GM18505 (cell line): ENCODE results near the gene PATL1.
A peak's percentile ranks its signal among the peaks of the same experiment; 100 is the strongest.
"Not testable (repeated sequence)": the region's sequence is repeated elsewhere in the genome, so short reads cannot be mapped to it uniquely, and the experiment has no call there.

Experiments used
- ATAC-seq: cut with Tn5 transposase; IDR thresholded peaks from one replicate; pipeline ENCODE4 v1.9.1; 2021; ENCODE audit not compliant: unreplicated experiment
- POLR2A ChIP-seq: IDR thresholded peaks from 4 replicates; pipeline ENCODE4 v1.6.1; 2011; ENCODE audit warnings: borderline replicate concordance; ENCODE audit not compliant: insufficient read depth, insufficient read length; ENCODE audit errors: extremely low read depth

Gene PATL1, protein sequence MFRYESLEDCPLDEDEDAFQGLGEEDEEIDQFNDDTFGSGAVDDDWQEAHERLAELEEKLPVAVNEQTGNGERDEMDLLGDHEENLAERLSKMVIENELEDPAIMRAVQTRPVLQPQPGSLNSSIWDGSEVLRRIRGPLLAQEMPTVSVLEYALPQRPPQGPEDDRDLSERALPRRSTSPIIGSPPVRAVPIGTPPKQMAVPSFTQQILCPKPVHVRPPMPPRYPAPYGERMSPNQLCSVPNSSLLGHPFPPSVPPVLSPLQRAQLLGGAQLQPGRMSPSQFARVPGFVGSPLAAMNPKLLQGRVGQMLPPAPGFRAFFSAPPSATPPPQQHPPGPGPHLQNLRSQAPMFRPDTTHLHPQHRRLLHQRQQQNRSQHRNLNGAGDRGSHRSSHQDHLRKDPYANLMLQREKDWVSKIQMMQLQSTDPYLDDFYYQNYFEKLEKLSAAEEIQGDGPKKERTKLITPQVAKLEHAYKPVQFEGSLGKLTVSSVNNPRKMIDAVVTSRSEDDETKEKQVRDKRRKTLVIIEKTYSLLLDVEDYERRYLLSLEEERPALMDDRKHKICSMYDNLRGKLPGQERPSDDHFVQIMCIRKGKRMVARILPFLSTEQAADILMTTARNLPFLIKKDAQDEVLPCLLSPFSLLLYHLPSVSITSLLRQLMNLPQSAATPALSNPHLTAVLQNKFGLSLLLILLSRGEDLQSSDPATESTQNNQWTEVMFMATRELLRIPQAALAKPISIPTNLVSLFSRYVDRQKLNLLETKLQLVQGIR

DNA sequence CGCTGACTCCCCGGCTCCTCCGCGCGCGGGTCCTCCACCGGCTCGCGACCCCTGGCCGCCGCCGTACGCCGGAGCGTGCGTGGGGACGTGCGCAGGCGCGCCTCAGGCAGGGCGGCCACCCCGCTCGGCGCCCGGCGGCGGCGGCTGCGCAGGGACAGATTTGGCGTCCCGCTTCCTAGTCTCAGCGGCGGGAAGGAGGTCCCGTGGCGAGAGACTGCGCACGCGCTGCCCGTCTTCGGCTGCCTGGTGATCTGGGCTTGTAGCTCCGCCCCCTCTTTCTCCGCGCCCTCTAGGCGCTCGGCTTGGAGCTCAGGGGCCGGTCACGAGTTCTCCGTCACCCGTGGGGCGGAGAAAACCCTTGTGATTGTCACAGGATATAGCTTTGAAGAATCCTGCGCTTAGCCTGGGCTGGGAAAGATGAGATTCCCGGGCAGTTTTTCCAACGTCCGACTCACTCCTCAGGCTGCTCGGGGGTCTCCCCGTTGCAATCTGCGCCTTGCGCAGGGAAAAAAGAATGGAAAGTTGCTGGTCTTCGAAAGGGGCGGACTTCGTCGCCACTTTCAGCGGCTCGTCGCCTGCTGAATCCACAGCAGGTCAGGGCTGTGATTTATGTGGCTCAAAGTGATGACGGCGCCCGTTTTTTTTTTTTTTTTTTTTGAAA lies at the start of gene PATL1:
TSS of gene PATL1 (minus strand) at position 88 of the 661 bp plus-strand sequence. CDS start 142 bp downstream, outside the sequence.
- peak; percentile 96 for ATAC-seq
- peak; percentile 81 for TF ChIP-seq POLR2A

DNA sequence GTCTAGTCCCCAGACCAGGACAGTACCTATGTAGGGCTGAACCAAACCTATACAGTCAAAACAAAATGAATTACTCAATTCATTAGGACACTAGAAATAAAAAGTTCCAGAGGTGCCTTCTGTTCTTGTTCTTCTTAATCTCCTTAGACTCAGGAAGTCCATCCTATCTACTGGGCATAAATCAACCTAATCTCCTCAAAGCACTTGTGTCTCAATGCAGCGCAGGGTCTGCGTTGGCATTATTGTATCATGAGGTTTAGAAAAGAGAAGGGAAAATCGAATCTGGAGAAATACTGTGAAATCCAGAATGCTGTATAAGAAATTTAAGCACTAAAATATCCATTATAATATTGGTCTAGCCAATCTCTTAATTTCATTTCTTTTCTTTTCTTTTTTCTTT lies 47.2 kb upstream of the PATL1 start:
- no peak for TF ChIP-seq POLR2A
- no peak for ATAC-seq

DNA sequence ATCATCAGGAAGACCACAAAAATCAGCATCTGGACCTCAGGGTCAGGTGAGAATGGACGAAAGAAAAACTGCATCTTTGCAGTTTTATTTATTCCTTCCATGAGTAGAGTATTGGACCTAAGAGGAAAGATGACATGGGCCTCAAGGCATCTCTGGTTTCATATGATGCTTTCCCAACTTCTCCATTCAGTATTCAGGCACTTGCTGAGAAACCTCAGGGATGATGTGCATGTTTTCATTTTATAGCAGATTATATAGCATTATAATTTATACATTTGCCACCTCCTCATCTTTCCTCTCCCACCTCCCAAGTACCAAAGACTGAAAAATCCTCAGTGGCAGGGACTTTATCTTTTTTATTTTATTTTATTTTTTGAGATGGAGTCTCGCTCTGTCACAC lies 44.9 kb upstream of the PATL1 start, which contains the start of gene OR10V1:
TSS of gene OR10V1 (minus strand) at position 101 of the 400 bp plus-strand sequence. CDS start at position 101, 0 bp downstream.
- no peak for ATAC-seq
- no peak for TF ChIP-seq POLR2A

DNA sequence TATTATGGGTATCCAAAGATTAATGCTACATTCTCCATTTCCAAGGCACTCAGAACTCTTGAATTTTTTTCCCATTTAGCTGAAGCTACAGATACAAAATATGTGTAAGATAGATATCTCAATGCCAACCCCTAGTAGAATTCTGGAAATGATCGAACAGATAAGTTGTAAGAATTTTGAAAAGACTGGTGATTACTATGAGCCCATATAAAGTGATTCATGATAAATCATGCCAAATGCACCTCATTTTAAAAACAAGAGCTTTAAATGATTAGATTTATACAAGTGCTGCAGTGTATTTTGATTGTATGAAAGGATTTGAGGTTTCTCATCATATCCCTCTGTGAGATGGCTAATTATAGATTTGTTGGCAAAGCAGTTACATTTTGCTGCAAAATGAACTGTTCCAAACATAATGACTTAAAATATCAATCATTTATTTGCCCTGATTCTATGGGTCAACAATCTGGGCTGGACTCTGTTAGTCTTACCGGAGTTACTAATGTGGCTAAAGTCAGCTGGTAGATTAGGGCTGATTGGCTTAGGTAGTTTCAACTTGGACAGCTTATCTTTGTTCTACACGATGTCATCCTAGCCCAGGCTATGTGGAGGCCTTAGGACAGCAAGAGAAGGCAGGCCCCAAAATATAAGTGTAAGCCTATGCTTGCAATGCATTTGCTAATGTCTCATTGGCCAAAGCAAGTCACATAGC lies 41.5 kb upstream of the PATL1 start:
- no peak for TF ChIP-seq POLR2A

DNA sequence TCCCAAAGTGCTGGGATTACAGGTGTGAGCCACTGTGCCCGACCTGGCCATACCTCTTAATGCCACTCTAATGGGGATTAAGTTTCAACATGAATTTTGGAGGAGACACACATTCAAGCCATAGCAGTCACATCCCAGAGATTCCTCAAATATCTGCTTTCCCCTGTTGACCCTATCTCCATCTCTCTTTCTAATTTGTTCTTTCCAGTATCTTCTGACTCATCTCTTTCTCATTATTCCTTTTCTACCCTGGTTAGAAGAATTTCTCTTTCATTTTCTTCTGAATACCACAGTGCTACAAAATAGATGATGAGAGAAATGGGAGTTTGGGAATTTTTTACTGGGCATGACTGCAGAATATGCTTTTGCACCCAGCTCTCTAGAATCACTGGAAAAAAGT lies 39.7 kb upstream of the PATL1 start:
- no peak for TF ChIP-seq POLR2A
- ATAC-seq: no peak

More for the DNA sequence above, 41.5 kb upstream of the PATL1 start:
- ATAC-seq: no peak

DNA sequence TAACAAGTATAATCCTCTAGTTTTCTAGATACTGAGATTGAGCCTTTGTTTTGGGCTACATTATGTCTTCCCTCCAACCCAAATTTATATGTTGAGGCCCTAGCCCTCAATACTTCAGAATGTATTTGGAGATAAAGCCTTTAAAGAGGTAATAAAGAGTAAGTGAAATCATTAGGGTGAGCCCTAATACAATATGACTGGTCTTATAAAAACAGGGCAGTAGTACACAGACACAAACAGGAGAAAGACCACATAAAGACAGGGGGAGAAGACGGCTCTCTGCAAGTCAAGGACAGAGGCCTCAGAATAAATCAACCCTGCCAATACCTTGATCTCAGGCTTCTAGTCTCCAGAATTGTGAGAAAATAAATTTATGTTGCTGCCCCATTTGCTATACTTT lies 38.5 kb upstream of the PATL1 start:
- no peak for TF ChIP-seq POLR2A

DNA sequence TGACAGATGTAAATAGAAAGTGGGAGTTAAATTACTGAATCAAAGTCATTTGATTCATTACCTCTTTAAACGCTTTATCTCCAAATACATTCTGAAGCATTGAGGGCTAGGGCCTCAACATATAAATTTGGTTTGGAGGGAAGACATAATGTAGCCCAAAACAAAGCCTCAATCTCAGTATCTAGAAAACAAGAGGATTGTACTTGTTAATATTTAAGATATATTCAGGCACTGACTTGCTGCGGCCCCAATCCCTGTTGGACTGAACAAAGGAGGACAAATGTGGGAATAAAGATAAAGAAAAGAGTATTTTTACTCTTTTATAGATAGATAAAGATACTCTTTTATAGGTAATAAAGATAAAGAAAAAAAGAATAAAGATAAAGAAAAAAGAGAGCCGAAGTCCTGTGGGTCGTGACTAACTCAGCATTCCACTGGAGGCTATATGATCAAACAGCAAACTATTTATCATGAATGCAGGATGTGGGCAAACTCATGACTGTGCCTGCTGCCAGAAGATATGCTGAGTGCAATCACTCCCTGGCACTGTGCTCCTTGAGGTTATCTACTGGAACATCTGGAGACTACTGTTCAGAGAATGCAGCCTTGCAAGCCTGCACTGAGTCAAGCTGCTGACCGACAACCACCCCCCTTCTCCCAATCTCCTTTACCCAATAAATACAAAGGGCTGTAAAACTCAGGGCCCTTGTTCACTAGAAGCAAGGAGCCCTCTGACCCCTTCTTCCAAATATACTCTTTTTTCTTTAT lies 37.9 kb upstream of the PATL1 start:
- no peak for TF ChIP-seq POLR2A
- no peak for ATAC-seq

More for the DNA sequence above, 38.5 kb upstream of the PATL1 start:
- no peak for ATAC-seq

DNA sequence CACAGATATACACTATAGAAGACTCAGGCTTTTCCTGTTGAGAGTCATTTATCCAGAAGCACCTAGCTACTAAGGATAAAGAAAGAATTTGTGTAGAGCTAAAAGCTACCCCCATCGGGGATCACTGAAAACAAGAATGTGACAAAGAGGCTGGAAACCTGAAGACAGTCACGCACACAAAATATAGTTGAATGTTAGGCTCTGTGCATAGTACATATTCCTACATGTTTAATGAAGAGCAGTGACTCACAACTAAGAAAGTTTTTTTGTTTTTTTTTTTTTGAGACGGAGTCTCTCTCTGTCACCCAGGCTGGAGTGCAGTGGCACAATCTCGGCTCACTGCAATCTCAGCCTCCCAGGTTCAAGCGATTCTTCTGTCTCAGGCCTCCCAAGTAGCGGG lies 36.5 kb upstream of the PATL1 start:
- ATAC-seq: no peak
- no peak for TF ChIP-seq POLR2A

DNA sequence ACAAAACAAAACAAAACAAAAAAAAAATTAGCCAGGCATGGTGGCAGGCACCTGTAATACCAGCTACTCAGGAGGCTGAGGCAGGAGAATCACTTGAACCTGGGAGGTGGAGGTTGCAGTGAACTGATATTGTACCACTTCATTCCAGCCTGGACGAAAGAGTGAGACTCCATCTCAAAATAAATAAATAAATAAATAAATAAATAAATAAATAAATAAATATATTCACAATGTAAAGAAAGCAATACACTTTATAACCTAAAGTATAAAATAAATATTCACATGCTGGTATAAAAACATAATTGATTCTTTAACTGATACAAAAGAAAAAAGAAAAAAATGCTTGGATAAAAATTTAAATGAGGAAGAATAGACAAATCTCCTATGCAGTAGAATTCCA lies 34.7 kb upstream of the PATL1 start:
- not testable (repeated sequence) for ATAC-seq

DNA sequence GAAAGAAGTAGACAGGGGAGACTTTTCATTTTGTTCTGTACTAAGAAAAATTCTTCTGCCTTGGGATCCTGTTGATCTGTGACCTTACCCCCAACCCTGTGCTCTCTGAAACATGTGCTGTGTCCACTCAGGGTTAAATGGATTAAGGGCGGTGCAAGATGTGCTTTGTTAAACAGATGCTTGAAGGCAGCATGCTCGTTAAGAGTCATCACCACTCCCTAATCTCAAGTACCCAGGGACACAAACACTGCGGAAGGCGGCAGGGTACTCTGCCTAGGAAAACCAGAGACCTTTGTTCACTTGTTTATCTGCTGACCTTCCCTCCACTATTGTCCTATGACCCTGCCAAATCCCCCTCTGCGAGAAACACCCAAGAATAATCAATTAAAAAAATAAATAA lies 31.3 kb upstream of the PATL1 start:
- not testable (repeated sequence) for ATAC-seq

DNA sequence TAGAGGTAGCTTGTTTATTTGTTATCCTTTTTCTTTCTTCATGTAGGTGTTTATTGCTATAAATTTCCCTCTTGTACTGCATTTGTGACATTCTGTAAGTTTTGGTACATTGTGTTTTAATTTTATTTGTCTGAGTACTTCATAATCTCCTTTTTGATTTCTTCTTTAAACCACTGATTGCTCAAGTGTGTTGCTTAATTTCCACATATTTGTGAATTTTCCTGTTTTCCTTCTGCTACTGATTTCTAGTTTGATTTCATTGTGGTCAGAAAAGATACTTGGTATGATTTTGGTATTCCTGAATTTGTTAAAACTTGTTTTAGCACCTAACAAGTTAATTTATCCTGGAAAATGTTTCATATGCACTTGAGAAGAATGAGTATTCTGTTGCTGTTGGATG lies 29.7 kb upstream of the PATL1 start:
- ATAC-seq: no peak
- TF ChIP-seq POLR2A: no peak

DNA sequence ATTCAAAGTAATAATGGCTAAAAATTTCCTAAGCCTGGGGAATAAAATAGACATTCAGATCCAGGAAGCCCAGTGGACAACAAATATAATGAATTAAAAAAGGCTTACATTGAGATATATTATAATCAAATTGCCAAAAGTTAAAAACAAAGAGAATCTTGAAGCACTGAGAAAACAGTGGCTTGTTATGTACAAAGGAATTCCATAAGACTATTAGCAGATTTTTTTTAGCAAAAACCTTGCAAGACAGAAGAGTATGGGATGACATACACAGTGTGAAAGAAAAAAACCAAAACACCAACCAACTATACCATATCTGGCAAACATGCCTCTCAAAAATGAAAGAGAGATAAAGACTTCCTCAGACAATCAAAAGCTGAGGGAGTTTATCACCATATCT lies 24.1 kb upstream of the PATL1 start:
- ATAC-seq: no peak
- no peak for TF ChIP-seq POLR2A

DNA sequence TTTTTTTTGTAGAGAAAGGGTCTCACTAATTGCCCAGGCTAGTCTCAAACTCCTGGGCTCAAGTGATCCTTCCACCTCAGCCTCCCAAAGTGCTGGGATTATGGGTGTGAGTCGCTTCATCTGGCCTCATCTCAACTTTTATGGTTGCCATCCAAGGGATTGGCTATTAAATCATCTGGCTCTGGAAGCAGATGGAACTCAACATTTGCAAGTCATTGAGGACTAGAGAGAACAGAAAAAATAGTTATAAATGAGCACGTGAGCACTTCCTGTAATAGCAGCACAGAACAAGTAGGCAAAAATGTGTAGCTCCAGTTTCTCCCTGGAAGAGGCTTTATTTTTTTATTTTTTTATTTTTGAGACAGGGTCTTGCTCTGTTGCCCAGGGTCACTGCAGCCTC lies 22.3 kb upstream of the PATL1 start:
- no peak for ATAC-seq
- no peak for TF ChIP-seq POLR2A

DNA sequence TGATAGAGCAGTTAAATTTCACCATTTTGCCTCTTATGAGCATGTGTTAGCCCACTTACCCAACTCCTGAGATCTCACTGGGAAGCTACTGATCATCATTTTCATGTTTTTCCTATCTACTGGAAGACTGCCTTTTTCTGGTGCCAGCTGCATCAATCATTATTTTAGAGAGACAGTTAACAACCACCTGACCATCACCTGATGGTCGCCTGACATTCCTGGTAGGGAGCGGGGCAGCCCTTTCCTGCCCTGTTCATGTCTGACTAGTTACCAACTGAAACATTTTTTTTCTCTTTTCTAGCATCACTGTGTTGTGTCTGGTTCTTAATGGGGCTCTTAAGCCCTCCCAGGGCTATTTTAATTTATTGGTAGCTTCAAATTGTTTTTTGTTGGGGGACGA lies 20.2 kb upstream of the PATL1 start:
- TF ChIP-seq POLR2A: no peak
- no peak for ATAC-seq

DNA sequence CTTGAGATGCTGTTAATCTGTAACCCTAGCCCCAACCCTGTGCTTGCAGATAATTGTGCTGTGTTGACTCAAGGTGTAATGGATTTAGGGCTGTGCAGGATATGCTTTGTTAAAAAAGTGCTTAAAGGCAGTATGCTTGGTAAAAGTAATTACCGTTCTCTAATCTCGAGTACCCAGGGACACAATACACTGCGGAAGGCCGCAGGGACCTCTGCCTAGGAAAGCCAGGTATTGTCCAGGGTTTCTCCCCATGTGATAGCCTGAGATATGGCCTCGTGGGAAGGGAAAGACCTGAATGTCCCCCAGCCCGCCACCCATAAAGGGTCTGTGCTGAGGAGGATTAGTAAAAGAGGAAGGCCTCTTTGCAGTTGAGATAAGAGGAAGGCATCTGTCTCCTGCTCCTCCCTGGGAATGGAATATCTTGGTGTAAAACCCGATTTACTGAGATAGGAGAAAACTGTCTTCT lies 12.5 kb upstream of the PATL1 start:
- not testable (repeated sequence) for ATAC-seq
